Cardiac atrium fibroblast (primary cell): ENCODE data around the gene FADS6. TPM values are rescaled to one million over a fixed set of nuclear protein-coding genes. Genes with fewer than 3 reads are reported as not detected.

Source experiments
- total RNA-seq: library from RNA; depleted of rRNA; stranded (reverse); fragments of >200 nt; gene quantifications from 2 replicates; pipeline ENCODE4 v1.2.3, GENCODE V29; 2015

Gene FADS6
- not detected in 2 replicates for total RNA-seq

GRCh38 chr17:74892974-74893911 lies at the start of gene FADS6:
FADS6 (minus strand) TSS chr17:74893633; CDS start chr17:74893595, 38 bp downstream.

GRCh38 chr17:74935585-74936469 lies 42.4 kb upstream of the FADS6 start, which contains the start of gene OTOP3:
OTOP3 (plus strand) TSS chr17:74935898; CDS start chr17:74935922, 24 bp downstream.

GRCh38 chr17:74924250-74924948 lies 31.0 kb upstream of the FADS6 start, which contains the start of gene OTOP2:
OTOP2 (plus strand) TSS chr17:74924273; CDS start chr17:74924633, 360 bp downstream.

DNA sequence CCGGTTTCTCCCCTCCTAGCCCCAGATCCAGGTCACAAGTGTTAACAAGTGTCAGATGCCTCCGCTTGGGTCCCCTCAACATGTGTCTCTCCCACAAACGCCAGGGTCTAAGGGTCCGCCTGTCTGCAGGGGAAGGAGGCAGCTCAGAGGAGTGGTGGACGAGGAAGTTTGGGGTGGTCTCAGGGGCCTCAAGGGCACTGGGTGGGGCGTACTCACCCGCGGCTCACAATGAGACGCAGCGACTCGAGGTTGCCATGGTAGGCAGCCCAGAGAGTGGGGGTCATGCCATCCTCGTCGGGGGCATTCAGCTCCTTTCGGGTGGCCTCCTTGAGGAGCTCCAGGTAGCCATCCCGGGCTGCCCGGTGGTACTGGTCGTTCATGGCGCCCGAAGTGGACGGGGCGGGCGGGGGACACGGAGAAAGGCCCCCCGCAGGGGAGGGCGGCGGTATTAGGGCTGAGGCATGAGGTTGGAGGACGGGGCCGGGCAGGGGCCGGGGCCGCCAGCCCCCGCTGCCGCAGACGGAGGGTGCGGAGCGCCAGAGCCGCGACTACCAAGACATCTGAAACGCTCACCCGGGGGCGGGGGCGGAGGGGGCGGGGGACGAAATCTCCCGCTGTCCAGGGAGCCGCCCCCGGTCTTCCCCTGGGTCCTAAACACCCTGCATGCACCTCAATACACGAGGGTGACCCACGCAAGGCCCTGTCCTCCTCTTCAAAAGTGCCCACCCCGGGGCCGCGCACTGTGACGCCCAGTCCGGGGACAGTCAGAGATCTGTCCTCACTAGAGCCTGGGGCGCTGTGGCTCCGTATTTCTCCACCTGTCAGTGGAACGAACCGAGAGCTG lies 29.5 kb upstream of the FADS6 start, which contains the start of gene USH1G:
Gene USH1G, minus strand, starts transcription at position 562 of the 844 bp plus-strand sequence. Its CDS starts 182 bp downstream, at position 380.

DNA sequence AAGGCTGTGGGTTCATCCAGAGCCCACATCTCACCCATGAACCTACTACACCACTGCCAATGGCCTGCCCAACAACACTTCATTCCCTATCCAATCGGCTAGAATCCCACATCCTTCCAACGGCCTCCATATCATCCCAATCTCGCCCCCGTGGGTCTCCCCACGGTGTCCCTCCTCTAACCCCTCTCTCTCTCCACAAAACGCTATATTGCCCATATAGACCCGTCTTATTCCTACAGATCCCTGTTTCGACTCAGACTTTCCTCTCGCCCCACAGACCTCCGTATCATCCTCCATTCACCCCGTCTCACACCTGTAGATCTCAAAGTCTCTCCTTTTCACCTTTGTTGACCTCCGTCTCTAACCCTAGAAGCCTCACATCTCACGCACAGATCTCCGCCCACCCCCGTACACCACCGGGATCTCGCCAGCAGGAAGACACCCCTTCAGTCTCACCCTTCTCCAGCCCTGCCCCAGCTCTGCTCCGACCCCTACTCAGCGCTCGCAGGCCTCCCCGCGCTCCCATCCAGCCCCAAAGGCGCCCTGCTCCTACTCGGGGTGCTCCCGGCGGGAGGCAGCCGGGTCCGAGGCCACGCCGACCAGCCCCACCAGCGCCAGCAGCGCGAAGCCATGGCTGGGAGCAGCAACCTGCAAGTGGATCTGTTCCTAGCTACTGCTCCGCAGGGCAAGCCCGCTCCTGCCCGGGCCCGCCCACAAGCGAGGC lies 21.0 kb downstream of the FADS6 start, which contains the start of gene FDXR:
Gene FDXR, minus strand, starts transcription at position 682 of the 724 bp plus-strand sequence. Its CDS starts 50 bp downstream, at position 632.

DNA sequence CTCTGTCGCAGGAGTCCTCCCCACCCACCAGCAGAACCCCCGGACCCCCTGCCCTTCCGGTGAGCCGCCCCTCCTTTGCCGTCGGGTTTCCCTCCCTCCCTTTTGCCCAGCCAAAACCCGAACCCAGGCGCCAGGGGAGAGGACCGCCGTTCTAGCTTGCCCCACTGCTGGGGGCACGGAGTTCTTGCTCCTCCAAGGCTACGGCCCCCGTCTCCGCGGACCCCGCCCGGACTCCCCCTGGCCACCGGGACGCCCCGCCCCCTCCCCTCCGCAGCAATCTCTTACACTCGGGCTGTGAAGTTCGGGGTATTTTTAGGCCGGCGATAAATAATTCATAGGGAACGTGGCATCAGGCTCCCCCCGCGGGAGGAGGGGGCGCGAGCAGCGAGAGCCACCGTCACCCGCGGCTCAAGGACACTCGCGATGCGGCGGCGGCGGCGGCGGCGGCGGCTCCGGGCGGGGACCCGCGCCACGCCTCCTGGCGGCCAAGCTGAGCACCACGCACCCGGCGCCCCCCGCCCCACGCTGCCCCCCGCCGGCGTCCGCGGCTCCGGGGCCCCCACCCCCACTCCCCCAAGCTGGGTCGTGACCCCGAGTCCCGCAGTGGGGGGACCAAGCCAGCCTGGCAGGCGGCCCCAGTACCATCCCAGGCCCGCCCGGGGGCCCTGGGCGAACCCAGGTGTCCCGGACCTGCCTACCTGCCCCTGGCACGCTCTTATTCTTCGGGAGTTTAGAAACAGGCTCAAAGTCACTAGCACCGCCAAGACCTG lies 33.8 kb downstream of the FADS6 start, which contains the start of gene GRIN2C:
Gene GRIN2C, minus strand, starts transcription at position 427 of the 770 bp plus-strand sequence. CDS start 4,793 bp downstream, outside the sequence.

Other genes starting within 250 kb of the FADS6 start
- not detected in 2 replicates for gene CD300LF, start 180.7 kb downstream of the FADS6 start, total RNA-seq
- 1.1 and 5.8 TPM in 2 replicates for gene RAB37, start 156.4 kb downstream of the FADS6 start, total RNA-seq
- 16.2 and 18.1 TPM in 2 replicates for gene NHERF1, start 145.0 kb downstream of the FADS6 start, total RNA-seq
- 28.0 and 54.7 TPM in 2 replicates for gene NAT9, start 117.3 kb downstream of the FADS6 start, total RNA-seq
- not detected in 2 replicates for gene GRIN2C, start 33.7 kb downstream of the FADS6 start, total RNA-seq
- gene FDXR, start 20.6 kb downstream of the FADS6 start, total RNA-seq: 7.4 and 25.8 TPM in 2 replicates
- gene USH1G, start 29.6 kb upstream of the FADS6 start, total RNA-seq: not detected in 2 replicates
- gene OTOP2, start 30.6 kb upstream of the FADS6 start, total RNA-seq: not detected in 2 replicates
- not detected in 2 replicates for gene OTOP3, start 42.3 kb upstream of the FADS6 start, total RNA-seq
- 0.18 and 0.81 TPM in 2 replicates for gene HID1, start 79.1 kb upstream of the FADS6 start, total RNA-seq
- 23.6 and 24.8 TPM in 2 replicates for gene CDR2L, start 94.0 kb upstream of the FADS6 start, total RNA-seq
- 27.1 and 29.5 TPM in 2 replicates for gene MRPL58, start 119.0 kb upstream of the FADS6 start, total RNA-seq
- 271 and 283 TPM in 2 replicates for gene ATP5PD, start 153.3 kb upstream of the FADS6 start, total RNA-seq
- 12.8 and 24.3 TPM in 2 replicates for gene KCTD2, start 153.6 kb upstream of the FADS6 start, total RNA-seq
- 4.4 and 5.8 TPM in 2 replicates for gene SLC16A5, start 194.3 kb upstream of the FADS6 start, total RNA-seq
- gene ARMC7, start 216.3 kb upstream of the FADS6 start, total RNA-seq: 3.2 and 5.8 TPM in 2 replicates
- gene NT5C, start 238.1 kb upstream of the FADS6 start, total RNA-seq: 70.3 and 89.7 TPM in 2 replicates